Measurements from ENCODE around the gene CHRNB1. TPM values are rescaled to one million over a fixed set of nuclear protein-coding genes. Genes with fewer than 3 reads are reported as not detected.

The CHRNB1 gene
- total RNA-seq, 1 experiment from 2014 or later, result 12.7 TPM

DNA sequence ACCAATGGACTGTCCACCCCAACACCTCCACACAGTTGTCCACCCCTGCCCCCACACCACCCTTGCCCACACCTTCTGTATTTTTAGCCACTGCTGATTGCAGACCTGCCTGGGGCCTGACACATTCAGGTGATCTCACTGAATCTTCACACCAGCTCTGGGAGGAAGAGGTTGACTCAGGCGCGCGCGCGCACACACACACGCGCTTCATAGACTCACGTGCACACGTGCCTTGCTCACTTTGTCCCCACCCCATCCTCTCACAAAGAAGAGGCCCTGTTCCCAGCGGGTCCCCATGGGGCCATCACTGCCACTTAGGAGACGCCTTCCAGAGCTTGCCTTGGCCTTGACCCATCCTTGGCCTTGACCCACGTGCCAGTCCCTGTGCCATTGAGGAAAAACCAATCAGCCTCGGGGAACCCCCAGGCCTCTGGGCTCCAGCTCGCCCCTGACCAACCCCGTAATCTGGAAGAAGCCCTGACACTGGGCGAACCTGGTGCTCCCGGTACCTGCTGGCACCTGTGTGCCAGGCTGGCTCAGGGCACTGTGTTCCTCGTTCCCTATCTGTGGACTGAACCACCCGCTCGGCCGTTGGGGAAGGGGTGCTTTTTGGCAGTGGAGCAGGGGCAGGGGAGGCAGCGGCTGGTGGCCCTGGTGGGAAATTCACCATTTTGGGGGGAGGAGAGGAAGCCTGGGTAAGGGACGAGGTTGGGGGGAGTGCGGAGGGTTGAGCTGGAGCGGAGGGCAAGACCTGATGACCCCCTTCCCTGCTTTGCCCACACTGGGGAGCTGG is 34.0 kb upstream of the CHRNB1 start:
- peaks cover 18 to 49% (median 38%) of the 10 kb centered on the region in 3 experiments for H3K36me3 Mint-ChIP-seq (ENCODE audit: insufficient read depth in 1 of 3, low read depth in 3 of 3)
- H3K4me3 Mint-ChIP-seq, result no peak overlapping the region; a peak in 1 of 5 replicates
- DNase-seq, result no peak
- TF ChIP-seq, protein P1, sequence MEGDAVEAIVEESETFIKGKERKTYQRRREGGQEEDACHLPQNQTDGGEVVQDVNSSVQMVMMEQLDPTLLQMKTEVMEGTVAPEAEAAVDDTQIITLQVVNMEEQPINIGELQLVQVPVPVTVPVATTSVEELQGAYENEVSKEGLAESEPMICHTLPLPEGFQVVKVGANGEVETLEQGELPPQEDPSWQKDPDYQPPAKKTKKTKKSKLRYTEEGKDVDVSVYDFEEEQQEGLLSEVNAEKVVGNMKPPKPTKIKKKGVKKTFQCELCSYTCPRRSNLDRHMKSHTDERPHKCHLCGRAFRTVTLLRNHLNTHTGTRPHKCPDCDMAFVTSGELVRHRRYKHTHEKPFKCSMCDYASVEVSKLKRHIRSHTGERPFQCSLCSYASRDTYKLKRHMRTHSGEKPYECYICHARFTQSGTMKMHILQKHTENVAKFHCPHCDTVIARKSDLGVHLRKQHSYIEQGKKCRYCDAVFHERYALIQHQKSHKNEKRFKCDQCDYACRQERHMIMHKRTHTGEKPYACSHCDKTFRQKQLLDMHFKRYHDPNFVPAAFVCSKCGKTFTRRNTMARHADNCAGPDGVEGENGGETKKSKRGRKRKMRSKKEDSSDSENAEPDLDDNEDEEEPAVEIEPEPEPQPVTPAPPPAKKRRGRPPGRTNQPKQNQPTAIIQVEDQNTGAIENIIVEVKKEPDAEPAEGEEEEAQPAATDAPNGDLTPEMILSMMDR (conservative IDR thresholded peaks at IDR 0.05), result no peak
- Histone ChIP-seq H3K4me2 (ENCODE audit: insufficient read depth, insufficient read length, low read length) (no peak overlapping the region), H3K4me1 (ENCODE audit: insufficient read depth, low read length) (no peaks in the 10 kb centered on the region; the same call in 1 of the 2 replicates), H4K91ac (ENCODE audit: insufficient read length, low read depth, low read length) (no peak overlapping the region), H3K9ac (ENCODE audit: extremely low read depth, insufficient read length, low read length) (no peak overlapping the region), H2BK12ac (ENCODE audit: insufficient read length, low read depth, low read length) (no peak overlapping the region), H4K8ac (replicated peaks; ENCODE audit: insufficient read length, low read depth, low read length) (no peak overlapping the region), H2BK15ac (ENCODE audit: low read depth, low read length) (no peak overlapping the region), H4K20me1 (ENCODE audit: control insufficient read depth, insufficient read depth, insufficient read length) (no peaks in the 10 kb centered on the region), H3K79me1 (ENCODE audit: insufficient read depth, low read depth, low read length, poor library complexity, severe bottlenecking) (no peaks in the 10 kb centered on the region), H3K23ac (ENCODE audit: insufficient read length, low read depth, low read length) (no peak overlapping the region), H2BK20ac (ENCODE audit: low read depth, low read length, poor library complexity, severe bottlenecking) (no peak overlapping the region), H3K9me3 (ENCODE audit: control insufficient read depth, low read depth, low read length) (no peaks in the 10 kb centered on the region), H3K23me2 (ENCODE audit: insufficient read length, low read depth, low read length, poor library complexity, severe bottlenecking) (peaks cover under 1% of the 10 kb centered on the region), H3K4ac (ENCODE audit: low read depth, low read length) (no peak overlapping the region), H2AK5ac (ENCODE audit: insufficient read length, low read length) (no peak overlapping the region), H2AFZ (ENCODE audit: low read length) (no peak overlapping the region), H3K18ac (ENCODE audit: insufficient read length, low read depth, low read length) (no peak overlapping the region), H2BK5ac (ENCODE audit: insufficient read length, low read length) (no peak overlapping the region), H3K27ac (ENCODE audit: insufficient read length, low read depth, low read length) (no peak overlapping the region), H4K5ac (ENCODE audit: insufficient read length, low read depth, low read length) (no peak overlapping the region), H3K14ac (ENCODE audit: insufficient read depth, low read length) (no peak overlapping the region), H3K27me3 (ENCODE audit: insufficient read depth, low read length) (no peaks in the 10 kb centered on the region), H3K56ac (ENCODE audit: insufficient read length, low read depth, low read length) (no peak overlapping the region), H3K79me2 (ENCODE audit: insufficient read depth, low read length) (no peaks in the 10 kb centered on the region), H2BK120ac (ENCODE audit: low read depth, low read length, poor library complexity, severe bottlenecking) (no peak overlapping the region), H3T11ph (ENCODE audit: low read length) (no peak overlapping the region)
- peaks cover 14 to 34% of the 10 kb centered on the region in 2 experiments for H3K4me1 Mint-ChIP-seq
- peaks cover 0 to 2% of the 10 kb centered on the region in 2 experiments; a peak in 1 of 5 replicates for H3K9me3 Mint-ChIP-seq
- WGBS (ENCODE audit: extremely low coverage, insufficient read length, low lambda C conversion rate), result no CpG with 5 or more reads among the region's 25 CpGs
- H3K27me3 Mint-ChIP-seq (ENCODE audit: low read depth), result no peaks in the 10 kb centered on the region
- peak overlapping the region in 1 of 3 experiments; percentile 52; a peak in 1 of 7 replicates for H3K27ac Mint-ChIP-seq
